ENCODE measurements around the gene DEAF1.

DEAF1 gene

DNA sequence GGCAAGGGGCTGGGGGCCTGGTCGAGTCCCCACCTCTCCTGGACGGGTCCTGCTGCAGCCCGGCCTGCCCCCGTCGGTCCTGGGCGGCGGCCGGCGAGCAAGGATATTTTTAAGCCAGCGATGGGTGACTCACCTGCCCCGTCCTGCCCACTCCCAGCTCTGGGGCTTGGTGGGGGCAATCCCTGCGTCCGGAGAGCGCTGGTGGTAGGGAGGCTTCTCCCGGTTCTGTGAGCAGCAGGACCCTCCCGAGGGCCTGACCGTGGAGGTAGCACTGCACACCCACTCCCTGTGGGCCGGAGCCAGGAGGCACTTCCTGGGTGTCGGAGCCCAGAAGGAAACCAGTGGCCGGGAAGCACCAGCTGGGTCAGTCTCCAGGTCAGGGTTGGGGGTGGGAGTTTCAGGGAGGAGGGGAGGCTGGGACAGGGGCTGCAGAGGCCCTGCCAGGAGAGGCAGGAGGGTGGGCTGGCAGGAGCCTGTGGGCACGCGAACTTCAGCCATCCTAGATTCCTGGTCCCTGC is 11.5 kb upstream of the DEAF1 start:
- POLR2A ChIA-PET = interaction anchor here (0.9 to 2.4 kb wide), 7 partner anchors 9 to 65 kb away, joined by 3 to 9 read pairs (median 5); partner anchors contain the start of genes DEAF1 and TMEM80
- DNase-seq (ENCODE audit: low read depth, low spot score) = no peak
- TF ChIP-seq, protein P1, sequence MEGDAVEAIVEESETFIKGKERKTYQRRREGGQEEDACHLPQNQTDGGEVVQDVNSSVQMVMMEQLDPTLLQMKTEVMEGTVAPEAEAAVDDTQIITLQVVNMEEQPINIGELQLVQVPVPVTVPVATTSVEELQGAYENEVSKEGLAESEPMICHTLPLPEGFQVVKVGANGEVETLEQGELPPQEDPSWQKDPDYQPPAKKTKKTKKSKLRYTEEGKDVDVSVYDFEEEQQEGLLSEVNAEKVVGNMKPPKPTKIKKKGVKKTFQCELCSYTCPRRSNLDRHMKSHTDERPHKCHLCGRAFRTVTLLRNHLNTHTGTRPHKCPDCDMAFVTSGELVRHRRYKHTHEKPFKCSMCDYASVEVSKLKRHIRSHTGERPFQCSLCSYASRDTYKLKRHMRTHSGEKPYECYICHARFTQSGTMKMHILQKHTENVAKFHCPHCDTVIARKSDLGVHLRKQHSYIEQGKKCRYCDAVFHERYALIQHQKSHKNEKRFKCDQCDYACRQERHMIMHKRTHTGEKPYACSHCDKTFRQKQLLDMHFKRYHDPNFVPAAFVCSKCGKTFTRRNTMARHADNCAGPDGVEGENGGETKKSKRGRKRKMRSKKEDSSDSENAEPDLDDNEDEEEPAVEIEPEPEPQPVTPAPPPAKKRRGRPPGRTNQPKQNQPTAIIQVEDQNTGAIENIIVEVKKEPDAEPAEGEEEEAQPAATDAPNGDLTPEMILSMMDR (IDR thresholded peaks at IDR 0.05; ENCODE audit: insufficient read depth, low read length, missing control alignments) = no peak
- CTCF ChIA-PET = interaction anchor here (1.5 to 17.1 kb wide), 3 partner anchors 9 to 42 kb away, joined by 5 to 198 read pairs (median 17); no protein-coding TSS in a partner anchor
- peak overlapping the region; percentile 61 for H3K4me3 ChIP-seq (ENCODE audit: low read depth, low read length)

DNA sequence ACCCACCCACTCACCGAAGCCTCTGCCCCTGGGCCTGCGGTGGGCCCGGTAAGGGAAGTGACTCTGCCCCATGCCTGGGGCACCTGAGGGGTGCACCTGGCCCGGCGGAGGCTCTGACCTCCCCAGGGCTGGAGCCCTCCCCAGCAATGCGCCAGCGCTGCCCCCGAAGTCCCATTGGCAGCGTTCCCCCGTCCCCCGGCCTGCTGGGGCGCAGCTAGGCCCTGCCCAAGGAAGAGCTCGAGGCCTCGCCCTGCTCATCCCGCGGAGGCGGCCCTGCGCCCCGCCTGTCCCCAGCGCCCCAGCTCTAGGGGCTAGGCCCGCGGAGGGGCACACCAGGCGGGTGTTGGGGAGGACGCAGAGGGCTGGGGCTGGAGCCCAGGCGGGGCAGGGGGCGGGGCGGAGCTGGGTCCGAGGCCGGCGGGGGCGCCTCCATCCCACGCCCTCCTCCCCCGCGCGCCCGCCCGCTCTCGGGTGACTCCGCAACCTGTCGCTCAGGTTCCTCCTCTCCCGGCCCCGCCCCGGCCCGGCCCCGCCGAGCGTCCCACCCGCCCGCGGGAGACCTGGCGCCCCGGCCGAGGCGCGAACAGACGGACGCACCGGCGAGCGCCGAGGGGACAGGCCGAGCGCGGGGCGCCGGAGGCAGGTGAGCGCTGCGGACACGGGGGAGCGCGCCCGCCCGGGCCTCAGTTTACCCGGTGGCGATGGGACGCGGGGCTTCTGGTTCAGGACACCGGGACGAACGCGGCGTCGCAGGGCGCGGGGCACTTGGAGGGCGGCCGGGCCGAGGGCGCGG is 10.8 kb upstream of the DEAF1 start, which contains the start of gene EPS8L2:
Gene EPS8L2, plus strand, starts transcription at position 586 of the 793 bp plus-strand sequence. CDS start 3,177 bp downstream, outside the sequence.
- TF ChIP-seq, protein P1 (IDR thresholded peaks at IDR 0.05; ENCODE audit: insufficient read depth, low read length, missing control alignments) = no peak

DNA sequence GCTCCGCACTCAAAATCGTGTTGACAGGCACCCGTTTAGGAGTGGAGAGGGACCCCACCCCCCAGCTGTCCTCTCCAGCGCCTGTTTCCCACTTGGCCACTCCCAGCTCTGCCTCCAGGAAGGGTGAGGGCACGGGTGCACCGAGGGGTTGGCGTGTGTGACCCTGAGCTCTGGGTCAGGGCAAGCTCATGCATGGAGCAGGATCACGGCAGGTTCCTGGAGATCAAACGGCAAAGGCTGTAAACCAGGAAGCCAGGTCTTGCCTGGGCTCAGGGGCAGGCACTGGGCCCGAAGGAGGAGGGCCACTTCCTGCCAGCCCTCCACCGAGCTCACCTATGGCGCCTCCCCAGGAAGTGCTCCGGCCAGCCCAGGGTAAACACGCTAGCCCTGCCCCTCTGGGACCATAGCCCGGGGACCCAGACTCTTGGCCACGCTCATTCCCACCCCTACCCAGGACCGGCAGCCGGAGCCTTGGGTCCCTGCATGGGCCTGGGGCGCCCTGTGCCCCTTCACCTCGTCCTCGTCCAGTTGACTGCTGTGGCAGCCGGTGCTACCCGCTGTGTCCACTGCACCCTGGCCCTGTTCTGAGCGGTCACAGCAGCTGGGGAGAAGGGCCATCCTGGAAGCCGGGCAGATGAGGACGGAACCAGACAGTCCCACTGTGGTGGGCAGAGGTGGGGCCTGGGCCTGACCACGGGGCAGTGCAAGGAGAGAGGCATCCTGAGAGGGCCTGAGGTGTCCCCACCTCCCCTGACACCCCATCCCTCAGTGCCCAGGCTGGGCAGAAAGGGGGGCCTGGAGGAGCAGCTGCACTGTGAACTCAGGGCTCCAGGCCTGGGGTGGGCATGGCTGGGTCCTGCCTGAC is 10.0 kb upstream of the DEAF1 start:
- H3K4me3 ChIP-seq (ENCODE audit: low read depth, low read length) = peak overlapping the region; percentile 61
- TF ChIP-seq, protein P1 (IDR thresholded peaks at IDR 0.05; ENCODE audit: insufficient read depth, low read length, missing control alignments) = no peak
- no peak for DNase-seq (ENCODE audit: low read depth, low spot score)
- ChIA-PET CTCF (interaction anchor here (0.8 to 17.1 kb wide), 4 partner anchors 8 to 43 kb away, joined by 3 to 198 read pairs (median 11); no protein-coding TSS in a partner anchor), POLR2A (interaction anchor here (0.7 to 2.4 kb wide), 3 partner anchors 8 to 16 kb away, joined by 3 to 7 read pairs (median 4); partner anchors contain the start of gene TMEM80)

More for the DNA sequence above, 10.8 kb upstream of the DEAF1 start, which contains the start of gene EPS8L2:
- POLR2A ChIA-PET = interaction anchor here (0.7 to 2.4 kb wide), 4 partner anchors 9 to 43 kb away, joined by 3 to 9 read pairs (median 5); partner anchors contain the start of genes DEAF1 and TMEM80
- no peak for DNase-seq (ENCODE audit: low read depth, low spot score)
- peak within 1 kb of the TSS; percentile 61 for H3K4me3 ChIP-seq (ENCODE audit: low read depth, low read length)
- CTCF ChIA-PET = interaction anchor here (1.5 to 17.1 kb wide), 3 partner anchors 9 to 42 kb away, joined by 5 to 198 read pairs (median 17); no protein-coding TSS in a partner anchor

DNA sequence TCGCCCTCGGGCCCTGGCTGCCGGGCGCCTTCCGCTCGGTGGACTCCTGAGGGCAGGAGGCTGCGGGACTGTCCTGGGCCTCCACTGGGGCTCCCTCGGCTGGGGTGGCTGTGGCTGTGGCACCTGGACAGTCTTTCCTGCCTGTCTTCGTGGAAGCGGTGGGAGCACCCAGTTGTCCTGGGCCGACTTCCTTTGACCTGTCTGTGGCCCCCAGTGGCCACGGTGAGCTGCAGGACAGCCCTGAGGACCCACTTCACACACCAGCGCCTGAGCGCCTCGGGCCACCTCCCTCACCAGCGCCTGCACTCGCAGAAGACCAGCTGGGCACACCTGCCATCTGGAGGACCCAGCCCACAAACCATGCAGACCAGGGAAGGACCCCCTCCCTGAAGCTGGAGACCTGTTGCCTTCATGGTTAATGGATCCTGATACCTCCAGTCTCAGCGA is 9.2 kb upstream of the DEAF1 start:
- CTCF ChIA-PET = interaction anchor here (0.8 to 17.1 kb wide), 5 partner anchors 11 to 149 kb away, joined by 3 to 198 read pairs (median 3); partner anchors contain the start of gene TALDO1
- TF ChIP-seq, protein P1 (IDR thresholded peaks at IDR 0.05; ENCODE audit: insufficient read depth, low read length, missing control alignments) = no peak
- POLR2A ChIA-PET = interaction anchor here (0.9 kb wide), 1 partner anchor 8 kb away, joined by 4 read pairs; the partner anchor contains the start of gene TMEM80

DNA sequence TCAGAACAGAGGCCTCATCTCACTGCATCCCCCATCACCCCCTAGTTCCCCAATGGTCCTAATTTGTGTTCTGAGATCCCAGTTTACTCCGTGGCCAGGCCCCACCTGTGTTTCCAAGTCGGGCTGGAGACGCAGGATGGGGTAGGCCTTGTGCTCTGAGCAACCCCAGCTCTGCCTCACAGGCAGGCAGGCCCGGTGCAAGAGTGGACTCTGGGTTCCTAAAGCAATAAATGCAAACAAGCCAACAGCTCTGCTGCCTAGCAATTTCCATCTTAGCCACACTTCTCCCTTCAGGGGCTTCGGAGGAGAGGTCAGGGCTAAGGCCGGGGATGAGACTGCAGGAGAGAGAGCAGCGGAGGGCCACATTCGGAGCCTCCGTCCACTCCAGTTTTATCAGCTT is 8.5 kb upstream of the DEAF1 start:
- ChIA-PET POLR2A (no interaction called here), CTCF (interaction anchor here (0.6 to 17.1 kb wide), 5 partner anchors 12 to 148 kb away, joined by 3 to 198 read pairs (median 3); partner anchors contain the start of gene TALDO1)
- H3K4me3 ChIP-seq (ENCODE audit: low read depth, low read length) = no peak overlapping the region
- DNase-seq (ENCODE audit: low read depth, low spot score) = no peak
- TF ChIP-seq, protein P1 (IDR thresholded peaks at IDR 0.05; ENCODE audit: insufficient read depth, low read length, missing control alignments) = no peak

More for the DNA sequence above, 9.2 kb upstream of the DEAF1 start:
- DNase-seq (ENCODE audit: low read depth, low spot score) = no peak
- no peak overlapping the region for H3K4me3 ChIP-seq (ENCODE audit: low read depth, low read length)
